OCI-LY7 (cell line): ENCODE results near the gene DIS3L. TPM values are rescaled to one million over a fixed set of nuclear protein-coding genes. Genes with fewer than 3 reads are reported as not detected.
"Not testable (repeated sequence)": the region's sequence is repeated elsewhere in the genome, so short reads cannot be mapped to it uniquely, and the experiment has no call there.

Experiments
- BruUV-seq: library from RNA; stranded (reverse); fragments of 400-500 nt; replicated peaks from 2 replicates; lab custom pipeline; 2021; lab: Mats Ljungman, UMichigan
- CTCF ChIA-PET: fragments of 300-600 bp; sonication (Branson Sonifier 250); formaldehyde crosslinking; loops from one replicate; lab custom pipeline; 2022; ENCODE audit warnings: antibody characterized with exemption; ENCODE audit not compliant: unreplicated experiment; lab: Charles Lee
- POLR2A ChIA-PET: fragments of 300-600 bp; sonication (Branson Sonifier 250); formaldehyde crosslinking; loops from one replicate; lab custom pipeline; 2022; ENCODE audit warnings: antibody characterized with exemption; lab: Charles Lee
- DNase-seq: peaks from one replicate; pipeline ENCODE4 v3.0.0-alpha.2; 2015; ENCODE audit warnings: low spot score
- H2AFZ ChIP-seq: fragments of 200-600 bp; sonication (generic), shearing (Covaris generic); 2 replicates; pipeline ENCODE4 v1.6.1; 2014; ENCODE audit warnings: mild to moderate bottlenecking, antibody characterized with exemption, low read length, moderate library complexity
- H3K27ac ChIP-seq: fragments of 200-600 bp; sonication (generic); 2 replicates; pipeline ENCODE4 v1.5.1; 2014; ENCODE audit warnings: mixed run types, low read depth, mild to moderate bottlenecking, moderate library complexity, low read length, inconsistent platforms; ENCODE audit not compliant: poor library complexity, severe bottlenecking
- H3K36me3 ChIP-seq: fragments of 200-600 bp; sonication (generic); 2 replicates; pipeline ENCODE4 v1.6.1; 2014; ENCODE audit warnings: mild to moderate bottlenecking, antibody characterized with exemption, low read length, moderate library complexity, mixed read lengths; ENCODE audit not compliant: insufficient read depth
- H3K4me1 ChIP-seq: fragments of 200-600 bp; sonication (generic); 2 replicates; pipeline ENCODE4 v1.5.1; 2014; ENCODE audit warnings: mild to moderate bottlenecking, low read length; ENCODE audit not compliant: insufficient read depth, poor library complexity, severe bottlenecking
- H3K4me2 ChIP-seq: fragments of 200-600 bp; sonication (generic); 2 replicates; pipeline ENCODE4 v1.6.1; 2014; ENCODE audit warnings: mild to moderate bottlenecking, low read length
- H3K4me3 ChIP-seq: fragments of 200-600 bp; sonication (generic); 2 replicates; pipeline ENCODE4 v1.5.1; 2014; ENCODE audit warnings: mild to moderate bottlenecking, low read depth, low read length; ENCODE audit not compliant: poor library complexity, severe bottlenecking
- H3K79me2 ChIP-seq: fragments of 200-600 bp; sonication (generic); 2 replicates; pipeline ENCODE4 v1.6.1; 2016; ENCODE audit warnings: low read depth, mild to moderate bottlenecking, low read length, moderate library complexity, mixed read lengths; ENCODE audit not compliant: insufficient read depth
- H3K9me2 ChIP-seq: fragments of 200-600 bp; sonication (generic); 2 replicates; pipeline ENCODE4 v1.6.1; 2016; ENCODE audit warnings: mild to moderate bottlenecking, low read length, mixed read lengths; ENCODE audit not compliant: insufficient read depth
- H3K9me3 ChIP-seq: fragments of 200-600 bp; sonication (generic); 2 replicates; pipeline ENCODE4 v1.6.1; 2014; ENCODE audit warnings: mild to moderate bottlenecking, mixed run types, low read length, mixed read lengths
- H4K20me1 ChIP-seq: fragments of 200-600 bp; sonication (generic); 2 replicates; pipeline ENCODE4 v1.6.1; 2014; ENCODE audit warnings: mild to moderate bottlenecking, antibody characterized with exemption, low read length, moderate library complexity, mixed read lengths; ENCODE audit not compliant: insufficient read depth
- EZH2phosphoT487 ChIP-seq: fragments of 200-600 bp; sonication (generic); IDR thresholded peaks from 2 replicates; pipeline ENCODE4 v1.6.1; 2018; ENCODE audit warnings: low read depth, borderline replicate concordance, mild to moderate bottlenecking, mixed run types, antibody characterized with exemption, low read length, moderate library complexity, mixed read lengths
- intact Hi-C: fragments of 100-400 bp; cut with micrococcal nuclease; formaldehyde crosslinking; loops from one replicate; pipeline ENCODE4 v1.10.0; 2022; ENCODE audit not compliant: unreplicated experiment
- total RNA-seq, 2 experiments: library from RNA; depleted of rRNA in 1 of 2; stranded (reverse); fragments of >200 nt in 1 of 2; shearing (Covaris generic) in 1 of 2; gene quantifications; 2 replicates each; pipeline ENCODE4 v1.2.3, GENCODE V29; 2014 to 2022
- TF ChIP-seq, protein P1 (sequence below): fragments of 200-600 bp; sonication (generic); conservative IDR thresholded peaks from 2 replicates; pipeline ENCODE4 v1.5.1; 2014; ENCODE audit warnings: mild to moderate bottlenecking, antibody characterized with exemption, low read length, moderate library complexity, mixed read lengths

Gene DIS3L
- total RNA-seq, 2 experiments from 2014 or later = 33.9 to 67.6 TPM

DNA sequence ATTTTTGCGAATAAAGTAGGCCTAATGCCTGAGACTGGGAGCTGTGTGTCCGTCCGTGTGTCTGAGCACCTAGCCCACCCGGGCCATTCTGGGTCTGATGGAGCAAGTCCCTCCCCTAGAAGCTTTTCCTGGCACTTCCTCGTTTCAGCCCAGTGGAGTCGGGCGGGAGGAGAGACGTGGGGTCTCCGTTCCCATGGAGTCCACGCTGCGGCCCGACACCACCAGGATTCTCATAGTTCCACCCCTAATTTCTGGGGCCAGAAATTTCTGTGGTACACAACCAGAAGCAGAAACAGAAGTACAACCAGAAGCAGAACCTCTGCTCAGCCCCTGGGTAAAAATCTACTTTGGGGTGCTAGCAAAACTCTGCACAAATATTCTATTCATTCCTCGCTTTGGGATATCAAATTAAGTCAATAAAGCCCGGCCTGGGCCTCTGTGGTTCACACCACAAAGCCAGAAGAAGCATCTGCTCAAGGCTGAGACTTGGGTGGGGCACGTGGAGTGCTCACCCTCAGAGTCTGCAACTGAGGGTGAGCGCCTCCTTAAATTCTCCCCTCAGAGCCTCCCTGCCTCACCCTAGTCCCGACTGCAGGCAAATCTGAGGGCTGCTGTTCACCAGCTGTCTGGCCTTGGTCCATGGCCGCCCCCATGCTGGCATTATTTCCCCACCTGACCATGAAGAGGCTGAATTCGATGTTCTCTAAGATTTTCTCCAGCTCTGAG, 38.3 kb upstream of the DIS3L start:
- intact Hi-C loops = no loop called here
- no TSS peak for BruUV-seq
- CTCF ChIA-PET = no interaction called here

DNA sequence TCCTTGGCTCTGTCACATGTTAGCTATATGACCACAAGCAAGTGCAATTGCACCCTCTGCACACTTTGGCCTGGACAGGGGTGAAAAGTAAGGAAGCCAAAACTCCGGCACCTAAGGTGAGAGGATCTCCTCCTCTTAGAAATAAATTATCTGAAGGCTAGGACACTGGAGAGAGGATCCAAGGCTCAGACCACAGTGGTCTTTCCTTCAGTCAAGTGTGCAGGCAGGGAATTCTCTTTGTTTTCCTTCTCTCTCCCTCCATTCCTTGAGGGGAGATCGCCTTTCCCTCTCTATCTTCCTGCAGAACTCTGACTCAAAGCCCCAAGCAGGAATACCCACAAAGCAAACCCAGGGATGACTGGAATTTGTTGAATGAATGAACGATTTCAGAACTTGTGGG, 36.7 kb upstream of the DIS3L start:
- H3K4me2 ChIP-seq = no peak overlapping the region
- no peaks in the 10 kb centered on the region for H3K36me3 ChIP-seq
- H3K4me3 ChIP-seq = no peak overlapping the region
- no peaks in the 10 kb centered on the region for H4K20me1 ChIP-seq
- intact Hi-C loops = no loop called here
- peaks cover 10% of the 10 kb centered on the region for H3K4me1 ChIP-seq
- no peak for TF ChIP-seq EZH2phosphoT487
- TF ChIP-seq, protein P1, sequence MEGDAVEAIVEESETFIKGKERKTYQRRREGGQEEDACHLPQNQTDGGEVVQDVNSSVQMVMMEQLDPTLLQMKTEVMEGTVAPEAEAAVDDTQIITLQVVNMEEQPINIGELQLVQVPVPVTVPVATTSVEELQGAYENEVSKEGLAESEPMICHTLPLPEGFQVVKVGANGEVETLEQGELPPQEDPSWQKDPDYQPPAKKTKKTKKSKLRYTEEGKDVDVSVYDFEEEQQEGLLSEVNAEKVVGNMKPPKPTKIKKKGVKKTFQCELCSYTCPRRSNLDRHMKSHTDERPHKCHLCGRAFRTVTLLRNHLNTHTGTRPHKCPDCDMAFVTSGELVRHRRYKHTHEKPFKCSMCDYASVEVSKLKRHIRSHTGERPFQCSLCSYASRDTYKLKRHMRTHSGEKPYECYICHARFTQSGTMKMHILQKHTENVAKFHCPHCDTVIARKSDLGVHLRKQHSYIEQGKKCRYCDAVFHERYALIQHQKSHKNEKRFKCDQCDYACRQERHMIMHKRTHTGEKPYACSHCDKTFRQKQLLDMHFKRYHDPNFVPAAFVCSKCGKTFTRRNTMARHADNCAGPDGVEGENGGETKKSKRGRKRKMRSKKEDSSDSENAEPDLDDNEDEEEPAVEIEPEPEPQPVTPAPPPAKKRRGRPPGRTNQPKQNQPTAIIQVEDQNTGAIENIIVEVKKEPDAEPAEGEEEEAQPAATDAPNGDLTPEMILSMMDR = no peak
- H3K9me3 ChIP-seq = no peaks in the 10 kb centered on the region
- no TSS peak for BruUV-seq
- ChIA-PET POLR2A (interaction anchor here (0.6 kb wide), 1 partner anchor 831 kb away, joined by 4 read pairs; no protein-coding TSS in a partner anchor), CTCF (no interaction called here)
- no peak overlapping the region for H2AFZ ChIP-seq
- H3K9me2 ChIP-seq = no peaks in the 10 kb centered on the region
- no peak overlapping the region for H3K27ac ChIP-seq
- DNase-seq = no peak
- H3K79me2 ChIP-seq = no peaks in the 10 kb centered on the region

More for the DNA sequence above, 38.3 kb upstream of the DIS3L start:
- Histone ChIP-seq H3K27ac (no peak overlapping the region), H3K79me2 (no peaks in the 10 kb centered on the region), H3K9me3 (no peaks in the 10 kb centered on the region), H4K20me1 (no peaks in the 10 kb centered on the region), H3K36me3 (no peaks in the 10 kb centered on the region), H3K4me1 (peaks cover 10% of the 10 kb centered on the region), H3K4me3 (no peak overlapping the region), H3K4me2 (no peak overlapping the region), H3K9me2 (no peaks in the 10 kb centered on the region), H2AFZ (no peak overlapping the region)
- POLR2A ChIA-PET = no interaction called here
- no peak for TF ChIP-seq EZH2phosphoT487
- TF ChIP-seq, protein P1 = no peak
- DNase-seq = no peak

DNA sequence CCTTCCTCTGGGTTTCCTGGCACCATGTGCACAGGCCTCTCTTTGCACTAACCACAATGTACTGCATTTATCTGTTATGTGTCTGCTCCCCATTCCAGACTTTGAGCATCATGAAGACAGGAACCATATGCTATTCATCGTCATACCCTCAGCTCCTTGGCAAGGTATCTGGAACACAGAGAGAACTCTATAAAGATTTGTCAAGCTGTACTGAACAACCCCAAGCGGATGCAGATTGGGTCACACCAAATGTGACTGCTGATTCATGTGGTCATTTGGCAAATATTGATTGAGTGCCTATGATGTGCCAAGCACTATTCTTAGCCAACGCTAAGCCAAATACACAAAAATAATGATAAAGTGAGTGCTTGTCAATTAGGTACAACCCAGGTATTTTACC, 32.3 kb upstream of the DIS3L start:
- no peak overlapping the region for H3K27ac ChIP-seq
- no peak overlapping the region for H3K4me2 ChIP-seq
- no peaks in the 10 kb centered on the region for H3K9me2 ChIP-seq
- TF ChIP-seq, protein P1 = no peak
- TF ChIP-seq EZH2phosphoT487 = no peak
- no peak for DNase-seq
- H3K79me2 ChIP-seq = no peaks in the 10 kb centered on the region
- H3K4me3 ChIP-seq = no peak overlapping the region
- H4K20me1 ChIP-seq = no peaks in the 10 kb centered on the region
- intact Hi-C loops = no loop called here
- H3K4me1 ChIP-seq = no peaks in the 10 kb centered on the region
- CTCF ChIA-PET = no interaction called here
- POLR2A ChIA-PET = no interaction called here
- H2AFZ ChIP-seq = no peak overlapping the region
- BruUV-seq = no TSS peak
- 0 out of 2 replicates have a peak, but pooled peaks cover 7% of the 10 kb centered on the region for H3K9me3 ChIP-seq
- no peaks in the 10 kb centered on the region for H3K36me3 ChIP-seq

DNA sequence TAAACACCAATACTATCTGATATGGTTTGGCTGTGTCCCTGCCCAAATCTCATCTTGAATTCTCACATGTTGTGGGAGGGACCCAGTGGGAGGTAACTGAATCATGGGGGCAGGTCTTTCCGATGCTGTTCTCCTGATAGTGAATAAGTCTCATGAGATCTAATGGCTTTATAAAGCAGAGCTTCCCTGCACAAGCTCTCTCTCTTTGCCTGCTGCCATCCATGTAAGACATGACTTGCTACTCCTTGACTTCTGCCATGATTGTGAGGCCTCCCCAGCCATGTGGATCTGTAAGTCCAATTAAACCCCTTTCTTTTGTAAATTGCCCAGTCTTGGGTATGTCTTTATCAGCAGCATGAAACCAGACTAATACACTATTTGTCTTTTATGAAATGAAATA, 30.5 kb upstream of the DIS3L start:
- H3K4me2 ChIP-seq, BruUV-seq, intact Hi-C loops, H4K20me1 ChIP-seq, H3K79me2 ChIP-seq, H3K4me3 ChIP-seq, H2AFZ ChIP-seq, POLR2A ChIA-PET, CTCF ChIA-PET, H3K36me3 ChIP-seq, H3K4me1 ChIP-seq, DNase-seq, H3K9me2 ChIP-seq, H3K9me3 ChIP-seq, H3K27ac ChIP-seq: not testable (repeated sequence)
